Stimulated activated CD8-positive, alpha-beta memory T cell treated with anti-CD3 and anti-CD28 coated beads, Interleukin-12 subunit alpha, Interleukin-12 subunit beta, amount 100 ng/mL, for 1 hour (primary cell): ENCODE results near the gene SH3BP5L.
"Not testable (repeated sequence)": the region's sequence is repeated elsewhere in the genome, so short reads cannot be mapped to it uniquely, and the experiment has no call there.

Experiments
- DNase-seq: peaks from one replicate; pipeline ENCODE4 v3.0.0-alpha.2; 2020; ENCODE audit warnings: low read depth

The SH3BP5L gene

GRCh38 chr1:248850536-248851251 is 25.0 kb upstream of the SH3BP5L start:
- DNase-seq = no peak

- no peak for DNase-seq
Measured at GRCh38 chr1:248850124-248850523, 24.4 kb upstream of the SH3BP5L start.

GRCh38 chr1:248849637-248850036 is 23.9 kb upstream of the SH3BP5L start:
- DNase-seq = no peak

GRCh38 chr1:248849152-248849551 is 23.4 kb upstream of the SH3BP5L start:
- DNase-seq = no peak

- no peak for DNase-seq
Measured at GRCh38 chr1:248848602-248849001, 22.9 kb upstream of the SH3BP5L start.

GRCh38 chr1:248847956-248848561 is 22.3 kb upstream of the SH3BP5L start:
- no peak for DNase-seq

GRCh38 chr1:248847181-248847955 is 21.7 kb upstream of the SH3BP5L start:
- DNase-seq = no peak

- DNase-seq = no peak
Measured at GRCh38 chr1:248844526-248844925, 18.8 kb upstream of the SH3BP5L start.

GRCh38 chr1:248843687-248844086 is 18.0 kb upstream of the SH3BP5L start:
- no peak for DNase-seq

GRCh38 chr1:248842781-248843331 is 17.1 kb upstream of the SH3BP5L start:
- no peak for DNase-seq

GRCh38 chr1:248841702-248842395 is 16.1 kb upstream of the SH3BP5L start:
- no peak for DNase-seq

GRCh38 chr1:248840946-248841345 is 15.2 kb upstream of the SH3BP5L start:
- no peak for DNase-seq

GRCh38 chr1:248839168-248839555 is 13.4 kb upstream of the SH3BP5L start:
- no peak for DNase-seq

GRCh38 chr1:248838357-248839167 is 12.8 kb upstream of the SH3BP5L start:
- DNase-seq = peak; percentile 77

GRCh38 chr1:248837781-248838356 is 12.2 kb upstream of the SH3BP5L start, which contains the start of gene ZNF672:
Gene ZNF672, plus strand, starts transcription at chr1:248838224. Its CDS starts 9,051 bp downstream, at chr1:248847275.
- DNase-seq = peak; percentile 89

- DNase-seq = no peak
Measured at GRCh38 chr1:248837045-248837780, 11.5 kb upstream of the SH3BP5L start.

- DNase-seq = no peak
Measured at GRCh38 chr1:248834343-248834940, 8.7 kb upstream of the SH3BP5L start.

GRCh38 chr1:248831842-248832241 is 6.1 kb upstream of the SH3BP5L start:
- DNase-seq = no peak

GRCh38 chr1:248830718-248831017 is 5.0 kb upstream of the SH3BP5L start:
- not testable (repeated sequence) for DNase-seq

- DNase-seq = no peak
Measured at GRCh38 chr1:248828845-248829244, 3.1 kb upstream of the SH3BP5L start.
